ENCODE measurements around the gene INPP4B. TPM values are rescaled to one million over a fixed set of nuclear protein-coding genes. Genes with fewer than 3 reads are reported as not detected.

The INPP4B gene
- total RNA-seq, 1 experiment from 2014 or later: 0.07 TPM

GRCh38 chr4:142812091-142812490 is 34.0 kb downstream of the INPP4B start:
- H2BK12ac ChIP-seq (ENCODE audit: insufficient read length, low read depth, low read length): no peak overlapping the region
- H3K4ac ChIP-seq (ENCODE audit: low read depth, low read length): no peak overlapping the region
- no peak overlapping the region for H3K4me3 Mint-ChIP-seq
- H2BK5ac ChIP-seq (ENCODE audit: insufficient read length, low read length): no peak overlapping the region
- H3K36me3 Mint-ChIP-seq (ENCODE audit: insufficient read depth in 1 of 3, low read depth in 3 of 3): no peaks in the 10 kb centered on the region
- no peaks in the 10 kb centered on the region for H3K4me1 Mint-ChIP-seq
- H3K56ac ChIP-seq (ENCODE audit: insufficient read length, low read depth, low read length): no peak overlapping the region
- no peak for DNase-seq
- no peaks in the 10 kb centered on the region for H3K9me3 ChIP-seq (ENCODE audit: control insufficient read depth, low read depth, low read length)
- H4K20me1 ChIP-seq (ENCODE audit: control insufficient read depth, insufficient read depth, insufficient read length): no peaks in the 10 kb centered on the region
- no peak overlapping the region for H3K27ac Mint-ChIP-seq
- H4K5ac ChIP-seq (ENCODE audit: insufficient read length, low read depth, low read length): no peak overlapping the region
- H3K27ac ChIP-seq (ENCODE audit: insufficient read length, low read depth, low read length): no peak overlapping the region
- H3K23ac ChIP-seq (ENCODE audit: insufficient read length, low read depth, low read length): no peak overlapping the region
- no peak overlapping the region for H4K8ac ChIP-seq (replicated peaks; ENCODE audit: insufficient read length, low read depth, low read length)
- no peak overlapping the region for H3T11ph ChIP-seq (ENCODE audit: low read length)
- H3K9me3 Mint-ChIP-seq: no peaks in the 10 kb centered on the region
- no peak for TF ChIP-seq CTCF (conservative IDR thresholded peaks at IDR 0.05)
- no peak overlapping the region for H2AK5ac ChIP-seq (ENCODE audit: insufficient read length, low read length)
- H3K27me3 ChIP-seq (ENCODE audit: insufficient read depth, low read length): no peaks in the 10 kb centered on the region
- H2BK15ac ChIP-seq (ENCODE audit: low read depth, low read length): no peak overlapping the region
- H3K9ac ChIP-seq (ENCODE audit: extremely low read depth, insufficient read length, low read length): no peak overlapping the region
- no peaks in the 10 kb centered on the region for H3K79me2 ChIP-seq (ENCODE audit: insufficient read depth, low read length)
- H4K91ac ChIP-seq (ENCODE audit: insufficient read length, low read depth, low read length): no peak overlapping the region
- no peak overlapping the region for H2BK120ac ChIP-seq (ENCODE audit: low read depth, low read length, poor library complexity, severe bottlenecking)
- no peak overlapping the region for H2BK20ac ChIP-seq (ENCODE audit: low read depth, low read length, poor library complexity, severe bottlenecking)
- H3K14ac ChIP-seq (ENCODE audit: insufficient read depth, low read length): no peak overlapping the region
- no peaks in the 10 kb centered on the region for H3K4me1 ChIP-seq (ENCODE audit: insufficient read depth, low read length)
- no peak overlapping the region for H3K18ac ChIP-seq (ENCODE audit: insufficient read length, low read depth, low read length)
- H2AFZ ChIP-seq (ENCODE audit: low read length): no peak overlapping the region
- no peaks in the 10 kb centered on the region for H3K23me2 ChIP-seq (ENCODE audit: insufficient read length, low read depth, low read length, poor library complexity, severe bottlenecking)
- H3K27me3 Mint-ChIP-seq (ENCODE audit: low read depth): no peaks in the 10 kb centered on the region
- no peak overlapping the region for H3K4me2 ChIP-seq (ENCODE audit: insufficient read depth, insufficient read length, low read length)
- H3K79me1 ChIP-seq (ENCODE audit: insufficient read depth, low read depth, low read length, poor library complexity, severe bottlenecking): no peaks in the 10 kb centered on the region

Data from H9 (cell line).